Esophagus squamous epithelium (tissue), 5 donors: ENCODE results near the gene VPS18. TPM values are rescaled to one million over a fixed set of nuclear protein-coding genes. Genes with fewer than 3 reads are reported as not detected.

Experiments
- DNase-seq: peaks from one replicate; lab custom pipeline; 2025; lab: John Stamatoyannopoulos, UW
- H3K27ac ChIP-seq, 4 donors: fragments of 200-600 bp; sonication (generic); one replicate each; pipeline ENCODE4 v1.5.1; 2016 to 2019; ENCODE audit warnings: mild to moderate bottlenecking in 1 of 4
- H3K27me3 ChIP-seq, 4 donors: fragments of 200-600 bp; sonication (generic); 1 replicate in 3 of 4; 2 replicates in 1 of 4; pipeline versions ENCODE4 v1.5.1 to v1.6.0; 2017 to 2021; ENCODE audit warnings: antibody characterized with exemption in 1 of 4
- H3K36me3 ChIP-seq, 3 donors: fragments of 200-600 bp; sonication (generic); one replicate each; pipeline ENCODE4 v1.5.1; 2016 to 2019
- H3K4me1 ChIP-seq, 3 donors: fragments of 200-600 bp; sonication (generic); one replicate each; pipeline ENCODE4 v1.5.1; 2017 to 2019
- H3K4me3 ChIP-seq, 4 donors: fragments of 200-600 bp; sonication (generic); 1 replicate in 3 of 4; 2 replicates in 1 of 4; pipeline ENCODE4 v1.5.1; 2016 to 2019; ENCODE audit warnings: mild to moderate bottlenecking in 2 of 4, moderate library complexity in 1 of 4
- H3K9me3 ChIP-seq, 3 donors: fragments of 200-600 bp; sonication (generic); one replicate each; pipeline ENCODE4 v1.5.1; 2016 to 2019
- CTCF ChIP-seq, 6 experiments: fragments of 450-650 bp in 4 of 6; fragments of 200-600 bp in 2 of 6; sonication (generic) in 2 of 6; IDR thresholded peaks; one replicate each; pipeline ENCODE4 v1.5.1; 2016 to 2019; ENCODE audit warnings: antibody characterized with exemption in 6 of 6, mild to moderate bottlenecking in 4 of 6, moderate library complexity in 4 of 6
- POLR2A ChIP-seq, 4 donors: fragments of 450-650 bp; IDR thresholded peaks; one replicate each; pipeline ENCODE4 v1.6.1; 2017; ENCODE audit warnings: antibody characterized with exemption in 4 of 4, mild to moderate bottlenecking in 4 of 4, moderate library complexity in 3 of 4
- WGBS, 2 donors: methylation state at CpG; one replicate each; pipeline ENCODE4 v1.1.5; 2018; 5-methylcytosine and 5-hydroxymethylcytosine counted together
- intact Hi-C: fragments of 100-400 bp; cut with DNase I; formaldehyde crosslinking; loops from one replicate; pipeline ENCODE4 v1.15.0; 2022
- total RNA-seq, 4 donors: library from RNA; depleted of rRNA; stranded (reverse); fragments of >200 nt; gene quantifications; one replicate each; pipeline ENCODE4 v1.1.0, GENCODE V29; 2016
- donor health status: DM: yes; HTN: yes; CAD: no.

Gene VPS18
- total RNA-seq, 4 donors from 2014 or later: 17.4 to 25.9 (median 20.7) TPM

GRCh38 chr15:40936709-40937666 is 42.7 kb downstream of the VPS18 start:
- Histone ChIP-seq H3K27ac (peak overlapping the region in 2 of 4 donors; percentile 2 to 19), H3K9me3 (no peaks in the 10 kb centered on the region), H3K36me3 (peaks cover 0 to 8% (median 0%) of the 10 kb centered on the region in 3 donors), H3K4me1 (peaks cover 13 to 56% (median 17%) of the 10 kb centered on the region in 3 donors), H3K4me3 (no peak overlapping the region), H3K27me3 (peaks cover 0 to 19% (median 0%) of the 10 kb centered on the region in 4 donors)
- TF ChIP-seq CTCF (IDR thresholded peaks at IDR 0.05): no peak
- TF ChIP-seq POLR2A (IDR thresholded peaks at IDR 0.05): no peak
- intact Hi-C loops: no loop called here
- WGBS, 2 donors: 69 to 80% methylated on average over 10 to 13 of the region's 15 CpGs
- no peak for DNase-seq

GRCh38 chr15:40937762-40938535 is 43.7 kb downstream of the VPS18 start:
- no peak for DNase-seq
- WGBS, 2 donors: 60 to 74% methylated on average over 7 to 11 of the region's 19 CpGs
- TF ChIP-seq CTCF (IDR thresholded peaks at IDR 0.05) (peak in 4 of 6 experiments; percentile 7 to 56 (median 30)), POLR2A (IDR thresholded peaks at IDR 0.05) (no peak)
- Histone ChIP-seq H3K27me3 (peaks cover 0 to 9% (median 0%) of the 10 kb centered on the region in 4 donors), H3K4me3 (no peak overlapping the region), H3K9me3 (no peaks in the 10 kb centered on the region), H3K27ac (peak overlapping the region in 3 of 4 donors; percentile 2 to 20 (median 19)), H3K36me3 (peaks cover 0 to 8% (median 0%) of the 10 kb centered on the region in 3 donors), H3K4me1 (peaks cover 22 to 58% (median 26%) of the 10 kb centered on the region in 3 donors)
- intact Hi-C loops: no loop called here

- H3K27me3 ChIP-seq: peaks cover 0 to 6% (median 0%) of the 10 kb centered on the region in 4 donors
- DNase-seq: no peak
- TF ChIP-seq POLR2A (IDR thresholded peaks at IDR 0.05): no peak
- TF ChIP-seq CTCF (IDR thresholded peaks at IDR 0.05): no peak
- 92 to 97% methylated on average over 3 to 6 of the region's 6 CpGs for WGBS, 2 donors
- H3K4me3 ChIP-seq: no peak overlapping the region
- H3K9me3 ChIP-seq: no peaks in the 10 kb centered on the region
- H3K27ac ChIP-seq: peak overlapping the region in 2 of 4 donors; percentile 10 to 20
- intact Hi-C loops: no loop called here
- H3K36me3 ChIP-seq: peaks cover 0 to 8% (median 0%) of the 10 kb centered on the region in 3 donors
- peaks cover 22 to 61% (median 28%) of the 10 kb centered on the region in 3 donors for H3K4me1 ChIP-seq
Observed at GRCh38 chr15:40938536-40938870, 44.3 kb downstream of the VPS18 start.

GRCh38 chr15:40940296-40940801 is 46.1 kb downstream of the VPS18 start:
- no peak for TF ChIP-seq CTCF (IDR thresholded peaks at IDR 0.05)
- TF ChIP-seq POLR2A (IDR thresholded peaks at IDR 0.05): no peak
- peak overlapping the region; percentile 4 to 93 (median 85) for H3K27ac ChIP-seq

More at GRCh38 chr15:40940296-40940801, 46.1 kb downstream of the VPS18 start:
- H3K4me1 ChIP-seq: peaks cover 22 to 52% (median 28%) of the 10 kb centered on the region in 3 donors
- intact Hi-C loops: loop anchor here (5.0 kb wide), 2 partner anchors 38 to 77 kb away; no protein-coding TSS in a partner anchor
- H3K4me3 ChIP-seq: peak overlapping the region in 1 of 4 donors; percentile 74
- peaks cover 0 to 4% (median 0%) of the 10 kb centered on the region in 4 donors for H3K27me3 ChIP-seq
- WGBS, 2 donors: 34 to 74% methylated on average over 10 to 13 of the region's 15 CpGs
- DNase-seq: no peak
- no peaks in the 10 kb centered on the region for H3K36me3 ChIP-seq
- no peaks in the 10 kb centered on the region for H3K9me3 ChIP-seq
